MG63 (cell line): Measurements from ENCODE around the gene CNDP2. TPM values are rescaled to one million over a fixed set of nuclear protein-coding genes. Genes with fewer than 3 reads are reported as not detected.

Source experiments
- DNase-seq: peaks from one replicate; pipeline ENCODE4 v3.0.0-alpha.2; 2020
- H3K27me3 ChIP-seq: fragments of 250-450 bp; sonication (Bioruptor Pico); 2 replicates; pipeline ENCODE4 v1.5.1; 2020; ENCODE audit warnings: mild to moderate bottlenecking, moderate library complexity
- H3K36me3 ChIP-seq: fragments of 250-450 bp; sonication (Bioruptor Pico); 2 replicates; pipeline ENCODE4 v1.5.1; 2020; ENCODE audit warnings: mild to moderate bottlenecking, moderate library complexity
- H3K4me3 ChIP-seq: fragments of 250-450 bp; sonication (Bioruptor Pico); 2 replicates; pipeline ENCODE4 v1.5.1; 2020; ENCODE audit warnings: mild to moderate bottlenecking, moderate library complexity
- H3K9me3 ChIP-seq: fragments of 250-450 bp; sonication (Bioruptor Pico); 2 replicates; pipeline ENCODE4 v1.5.1; 2020; ENCODE audit warnings: mild to moderate bottlenecking, moderate library complexity
- total RNA-seq: library from RNA; depleted of rRNA; stranded (reverse); fragments of >200 nt; shearing (Covaris generic); gene quantifications from 2 replicates; pipeline ENCODE4 v1.2.3, GENCODE V29; 2014; ENCODE audit warnings: low replicate concordance; rRNA removed

Gene CNDP2
- total RNA-seq = 26.7 and 38.8 TPM in 2 replicates

DNA sequence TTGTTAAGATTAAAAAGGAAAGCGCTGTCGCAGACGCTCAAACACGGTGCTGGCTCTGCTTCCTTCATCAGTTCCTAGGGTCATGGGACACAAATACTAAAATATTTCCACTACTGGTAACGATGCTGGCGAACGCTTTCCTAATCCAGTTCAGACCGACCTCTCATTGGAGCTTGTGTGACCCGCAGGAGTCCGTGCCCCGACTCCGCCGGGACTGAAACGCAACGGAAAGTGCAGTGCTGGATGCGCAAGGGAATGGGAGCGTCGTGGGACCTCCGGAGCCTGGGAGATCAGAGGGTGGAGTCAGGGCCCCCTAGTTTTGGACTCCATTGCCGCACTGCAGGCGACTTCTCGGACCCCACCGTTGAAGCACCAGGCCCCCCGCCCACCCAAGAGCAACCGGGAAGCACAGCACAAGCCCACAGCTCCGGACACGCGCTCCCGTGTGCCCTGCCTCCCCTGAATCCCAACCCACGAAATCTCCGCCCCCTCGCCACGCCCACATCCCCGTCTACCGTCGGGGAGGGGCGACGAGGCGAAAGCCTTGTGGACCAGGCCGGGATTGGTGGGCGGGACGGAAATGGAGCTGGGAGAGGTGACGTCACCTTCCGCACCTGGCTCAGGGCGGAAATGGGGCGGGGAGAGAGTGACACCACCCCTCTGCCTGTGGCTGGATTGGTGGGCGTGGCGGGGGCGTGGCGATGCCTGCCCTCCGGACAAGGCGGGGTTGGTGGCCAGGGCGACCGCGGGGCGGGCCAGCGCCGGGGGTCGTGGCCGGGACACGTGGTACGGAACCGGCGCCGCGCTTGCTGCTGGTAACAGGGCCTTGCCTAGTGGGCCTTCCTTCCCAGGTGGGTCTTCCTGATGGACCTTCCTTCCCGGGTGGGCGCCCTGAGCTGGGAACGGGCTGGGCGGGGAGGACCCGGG lies at the start of gene CNDP2:
Gene CNDP2 (plus strand): TSS at position 783 of the 927 bp plus-strand sequence. CDS start 3,611 bp downstream, outside the sequence.
- H3K27me3 ChIP-seq = no peaks in the 10 kb centered on the region; the same call in 1 of the 2 replicates
- H3K36me3 ChIP-seq = peaks cover 14% of the 10 kb centered on the region
- H3K4me3 ChIP-seq = peak within 1 kb of the TSS; percentile 93
- DNase-seq = peak; percentile 96
- no peaks in the 10 kb centered on the region for H3K9me3 ChIP-seq

DNA sequence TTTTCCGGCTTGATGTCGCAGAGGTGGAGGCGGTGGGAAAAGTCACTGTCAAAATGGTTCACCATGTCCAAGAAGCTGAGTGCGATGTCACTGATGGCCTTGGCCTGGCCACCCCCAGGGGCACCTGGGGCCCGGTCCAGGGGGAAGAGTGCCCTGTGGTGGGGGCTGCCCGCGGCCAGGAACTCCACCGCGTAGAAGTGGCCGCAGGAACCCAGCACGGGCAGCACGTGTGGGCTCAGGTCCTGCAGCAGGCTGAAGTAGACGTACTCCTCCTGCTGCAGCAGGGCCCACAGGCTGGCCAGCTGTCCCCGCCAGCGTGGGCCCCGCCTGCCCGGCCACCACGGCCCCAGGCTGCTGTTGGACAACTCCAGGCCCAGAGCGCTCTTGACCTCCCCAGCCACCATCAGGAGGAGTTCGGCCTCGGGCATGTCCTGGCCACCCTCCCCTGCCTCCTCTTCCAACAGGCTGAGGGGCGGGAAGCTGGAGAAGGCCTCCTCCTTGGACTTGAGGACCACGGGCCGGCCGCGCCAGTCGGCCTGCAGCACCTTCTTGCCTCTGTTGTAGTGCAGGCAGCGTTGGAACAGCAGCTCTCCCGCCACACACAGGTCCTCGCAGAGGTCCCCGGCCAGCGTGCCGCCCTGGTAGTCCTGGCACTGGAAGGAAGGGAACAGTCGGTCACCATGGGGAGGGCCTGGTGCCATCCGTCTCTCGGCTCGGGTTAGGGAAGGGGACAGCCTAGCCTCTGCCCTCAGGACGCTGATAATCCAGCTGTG lies 49.3 kb upstream of the CNDP2 start:
- H3K27me3 ChIP-seq = no peaks in the 10 kb centered on the region

DNA sequence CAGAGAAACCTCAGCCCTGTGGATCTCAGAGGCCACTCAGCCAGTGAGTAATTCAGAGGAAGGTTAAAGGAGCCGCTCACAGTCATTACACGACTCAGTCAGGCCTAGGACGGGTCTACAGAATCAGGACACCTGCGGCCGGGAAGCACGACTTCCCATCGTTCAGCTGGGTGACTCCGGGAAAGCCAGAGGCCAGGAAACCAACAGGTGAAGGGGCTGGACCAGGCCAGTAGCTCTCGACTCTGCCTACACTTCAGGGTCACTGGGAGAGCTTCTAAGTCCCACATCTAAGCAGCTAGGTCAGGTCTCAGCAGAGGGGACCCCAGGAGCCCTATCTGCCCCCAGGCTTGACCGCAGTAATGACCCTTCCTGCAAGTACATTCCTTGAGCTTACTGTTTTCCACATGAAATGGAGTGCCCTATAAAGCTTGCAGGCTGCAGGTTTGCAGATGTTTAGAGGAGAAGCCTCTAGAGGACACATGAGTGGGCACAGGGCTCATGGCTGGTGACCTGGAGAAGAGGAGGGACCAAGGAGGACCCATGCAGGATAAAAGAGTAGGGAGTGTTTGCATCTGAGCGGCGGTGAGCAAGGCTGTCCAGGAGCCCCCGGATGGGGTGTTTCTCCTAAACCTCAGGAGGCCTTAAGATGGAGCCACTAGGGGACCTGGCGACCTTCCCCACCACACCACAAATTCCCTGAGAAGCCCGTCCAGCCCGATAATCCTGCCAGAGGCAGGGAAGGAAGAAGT lies 48.6 kb upstream of the CNDP2 start:
- no peak overlapping the region for H3K4me3 ChIP-seq
- no peak for DNase-seq

More for the DNA sequence above, 49.3 kb upstream of the CNDP2 start:
- Histone ChIP-seq H3K36me3 (no peaks in the 10 kb centered on the region), H3K4me3 (no peak overlapping the region), H3K9me3 (no peaks in the 10 kb centered on the region)
- no peak for DNase-seq

DNA sequence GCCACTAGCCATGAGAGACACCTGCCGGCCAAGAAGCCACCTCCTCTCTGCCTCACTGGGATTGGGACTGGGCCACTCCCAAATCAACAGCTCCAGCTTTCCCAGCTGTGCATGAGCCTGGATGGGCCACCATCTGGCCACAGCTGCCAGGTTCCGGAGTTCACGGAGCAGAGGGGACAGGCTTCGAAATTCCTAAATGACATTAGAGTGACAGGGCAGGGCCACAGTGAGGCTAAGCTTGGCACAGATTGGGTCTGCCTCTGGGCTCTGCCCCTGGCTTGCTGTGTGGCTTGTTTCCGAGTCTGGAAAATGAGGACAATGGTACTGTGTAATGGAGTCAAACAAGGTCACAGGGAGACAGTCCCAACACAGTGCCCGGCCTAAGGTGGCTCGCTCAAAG lies 45.5 kb upstream of the CNDP2 start:
- peaks cover 4% of the 10 kb centered on the region; the same call in 1 of the 2 replicates for H3K27me3 ChIP-seq
- H3K9me3 ChIP-seq = no peaks in the 10 kb centered on the region
- H3K4me3 ChIP-seq = no peak overlapping the region

More for the DNA sequence above, 48.6 kb upstream of the CNDP2 start:
- no peaks in the 10 kb centered on the region for H3K9me3 ChIP-seq
- no peaks in the 10 kb centered on the region for H3K27me3 ChIP-seq
- no peaks in the 10 kb centered on the region for H3K36me3 ChIP-seq

GRCh38 chr18:74451148-74451547 lies 45.0 kb upstream of the CNDP2 start:
- Histone ChIP-seq H3K9me3 (no peaks in the 10 kb centered on the region), H3K4me3 (no peak overlapping the region), H3K27me3 (peaks cover 9% of the 10 kb centered on the region), H3K36me3 (no peaks in the 10 kb centered on the region)
- DNase-seq = no peak

More for the DNA sequence above, 45.5 kb upstream of the CNDP2 start:
- H3K36me3 ChIP-seq = no peaks in the 10 kb centered on the region
- no peak for DNase-seq

GRCh38 chr18:74453016-74453566 lies 43.1 kb upstream of the CNDP2 start:
- H3K4me3 ChIP-seq = no peak overlapping the region
- no peaks in the 10 kb centered on the region for H3K36me3 ChIP-seq
- peaks cover 20% of the 10 kb centered on the region for H3K27me3 ChIP-seq
- DNase-seq = no peak
- H3K9me3 ChIP-seq = no peaks in the 10 kb centered on the region

- Histone ChIP-seq H3K27me3 (peaks cover 22% of the 10 kb centered on the region), H3K9me3 (no peaks in the 10 kb centered on the region), H3K4me3 (no peak overlapping the region), H3K36me3 (no peaks in the 10 kb centered on the region)
- DNase-seq = no peak
These were observed 42.4 kb upstream of the CNDP2 start for GRCh38 chr18:74453642-74454198.

DNA sequence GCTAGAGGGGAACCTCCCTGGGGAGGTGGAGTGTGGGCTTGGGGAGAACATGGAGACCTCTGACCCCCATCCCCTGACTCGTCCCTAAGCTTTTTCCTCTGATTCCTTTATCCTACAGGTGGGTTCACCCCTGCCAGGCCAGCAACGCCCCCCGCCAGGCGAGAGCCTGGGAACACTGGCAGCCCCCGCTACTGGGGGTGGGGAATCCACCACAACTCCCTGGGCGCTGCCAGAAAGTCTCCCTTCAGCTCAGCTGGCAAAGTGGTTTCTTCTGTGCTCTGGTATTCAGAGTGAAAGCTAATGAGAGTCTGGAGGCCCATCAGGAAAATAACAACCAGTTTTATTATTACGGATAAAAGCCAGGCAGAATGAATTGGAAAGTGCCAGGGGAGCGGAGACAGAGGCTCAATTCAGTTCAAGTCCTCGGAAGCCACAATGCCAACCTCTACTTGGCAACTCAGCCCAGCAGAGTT lies 41.8 kb upstream of the CNDP2 start:
- no peak overlapping the region for H3K4me3 ChIP-seq
- H3K36me3 ChIP-seq = no peaks in the 10 kb centered on the region
- no peak for DNase-seq
- peaks cover 26% of the 10 kb centered on the region for H3K27me3 ChIP-seq
- no peaks in the 10 kb centered on the region for H3K9me3 ChIP-seq

- H3K27me3 ChIP-seq = peaks cover 29% of the 10 kb centered on the region
- no peaks in the 10 kb centered on the region for H3K9me3 ChIP-seq
- no peak overlapping the region for H3K4me3 ChIP-seq
These were observed 40.8 kb upstream of the CNDP2 start for GRCh38 chr18:74455386-74455785.

DNA sequence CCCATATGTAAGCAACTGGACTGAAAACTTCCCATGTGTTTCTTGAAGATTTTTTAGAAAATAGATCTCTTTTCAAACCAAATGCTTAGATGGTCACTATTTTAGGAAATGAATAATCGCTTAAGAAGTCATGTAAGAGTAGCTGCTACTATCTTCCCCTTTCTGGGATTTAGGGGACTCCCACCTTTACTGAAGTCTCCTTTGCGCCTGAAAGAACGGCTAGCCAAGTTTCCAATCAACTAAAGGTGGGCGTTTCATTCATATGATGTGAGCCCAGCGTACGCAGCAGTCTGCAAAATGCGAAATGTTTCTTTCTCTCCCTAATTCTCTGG lies 40.2 kb upstream of the CNDP2 start:
- peaks cover 29% of the 10 kb centered on the region for H3K27me3 ChIP-seq
- H3K9me3 ChIP-seq = no peaks in the 10 kb centered on the region
- DNase-seq = no peak
- no peaks in the 10 kb centered on the region for H3K36me3 ChIP-seq
- H3K4me3 ChIP-seq = no peak overlapping the region

More at GRCh38 chr18:74455386-74455785, 40.8 kb upstream of the CNDP2 start:
- no peaks in the 10 kb centered on the region for H3K36me3 ChIP-seq
- DNase-seq = no peak

DNA sequence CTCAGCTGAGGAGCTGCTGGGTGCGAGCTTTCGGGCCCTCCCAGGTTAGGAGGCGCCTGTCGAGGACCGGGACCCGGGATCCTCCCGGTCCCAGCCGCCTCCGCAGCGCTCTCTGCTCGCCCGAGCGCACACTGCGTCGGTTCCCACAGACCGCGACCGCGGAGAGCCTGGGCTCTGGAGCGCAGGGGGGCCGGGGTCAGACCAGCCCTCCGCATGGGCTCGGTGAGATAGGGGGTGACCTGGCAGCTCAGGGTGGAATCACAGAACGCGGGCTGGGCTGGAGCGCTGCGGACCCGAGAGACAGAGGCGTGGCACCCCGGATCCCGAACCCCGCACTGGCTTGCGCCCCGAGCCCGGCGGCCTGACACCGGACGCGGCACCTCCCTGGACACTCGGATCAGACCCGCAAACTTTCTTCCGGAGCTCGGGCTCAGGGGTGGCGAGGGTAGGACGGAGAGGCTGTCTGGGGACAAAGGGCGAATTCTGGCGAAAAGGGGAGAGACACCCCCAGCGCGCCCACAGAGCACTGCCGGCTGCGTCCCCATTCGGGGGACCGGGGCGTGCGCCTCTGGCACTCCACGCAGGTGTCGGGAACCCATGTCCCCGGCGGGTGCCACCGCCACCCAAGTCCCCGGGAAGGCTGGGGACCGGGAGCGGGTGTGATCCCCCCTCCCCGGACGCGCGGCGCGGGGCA lies 39.7 kb upstream of the CNDP2 start:
- DNase-seq = no peak
- no peaks in the 10 kb centered on the region for H3K36me3 ChIP-seq
- H3K9me3 ChIP-seq = no peaks in the 10 kb centered on the region
- peak overlapping the region; percentile 25; the same call in 1 of the 2 replicates for H3K4me3 ChIP-seq
- peaks cover 29% of the 10 kb centered on the region for H3K27me3 ChIP-seq

GRCh38 chr18:74457043-74457724 lies 39.0 kb upstream of the CNDP2 start, which contains the start of gene DIPK1C:
TSS of gene DIPK1C (minus strand) at chr18:74457308. CDS start at chr18:74457259, 49 bp downstream.
- DNase-seq = no peak
- Histone ChIP-seq H3K9me3 (no peaks in the 10 kb centered on the region), H3K36me3 (no peaks in the 10 kb centered on the region), H3K4me3 (peak within 1 kb of the TSS; percentile 25; the same call in 1 of the 2 replicates), H3K27me3 (peaks cover 29% of the 10 kb centered on the region)

GRCh38 chr18:74457725-74458421 lies 38.3 kb upstream of the CNDP2 start:
- no peaks in the 10 kb centered on the region for H3K9me3 ChIP-seq
- no peak for DNase-seq
- H3K36me3 ChIP-seq = no peaks in the 10 kb centered on the region
- H3K27me3 ChIP-seq = peaks cover 29% of the 10 kb centered on the region
- H3K4me3 ChIP-seq = no peak overlapping the region

DNA sequence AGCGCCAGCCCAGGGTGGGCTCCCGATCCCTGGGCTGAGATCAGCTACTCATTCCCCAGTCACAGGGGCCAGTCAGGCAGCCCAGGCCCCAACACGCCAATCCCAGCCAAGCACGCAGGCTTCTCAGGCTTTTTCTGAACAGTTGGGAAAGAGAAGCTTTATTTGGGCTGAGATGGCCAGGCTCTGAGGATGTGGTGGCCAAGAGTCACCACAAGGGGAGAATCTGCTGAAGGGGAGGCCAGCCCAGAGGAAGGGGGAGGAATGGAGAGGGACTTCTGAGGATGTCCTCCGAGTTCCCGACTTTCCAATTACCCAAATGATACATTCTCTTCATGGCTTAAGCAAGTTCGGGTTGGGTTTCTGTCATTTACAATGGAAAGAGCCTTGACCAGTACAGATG lies 36.3 kb upstream of the CNDP2 start:
- Histone ChIP-seq H3K36me3 (no peaks in the 10 kb centered on the region), H3K4me3 (no peak overlapping the region), H3K9me3 (no peaks in the 10 kb centered on the region), H3K27me3 (peaks cover 29% of the 10 kb centered on the region)
- DNase-seq = no peak
